ENCODE measurements around the gene INTU.

Gene INTU

GRCh38 chr4:127667116-127667515 lies 34.4 kb downstream of the INTU start:
- ChIA-PET CTCF (no interaction called here), POLR2A (no interaction called here)

GRCh38 chr4:127667772-127668171 lies 35.0 kb downstream of the INTU start:
- no peak overlapping the region for H3K4me3 ChIP-seq (ENCODE audit: control insufficient read depth in 1 of 7, extremely low read depth in 1 of 7, insufficient read depth in 4 of 7, low read depth in 2 of 7, low read length in 6 of 7)
- no peaks in the 10 kb centered on the region for H3K27me3 ChIP-seq (replicated peaks in 2 of 5; ENCODE audit: control insufficient read depth in 4 of 5, insufficient read depth in 5 of 5, low read length in 4 of 5)
- CTCF ChIA-PET = no interaction called here
- no peak for DNase-seq
- no CpG with 5 or more reads among the region's 2 CpGs for WGBS (ENCODE audit: insufficient coverage)
- no peaks in the 10 kb centered on the region for H3K4me1 ChIP-seq (ENCODE audit: control extremely low read depth in 1 of 4, control insufficient read depth in 4 of 4, insufficient read depth in 4 of 4, low read length in 3 of 4)
- H3K27ac ChIP-seq (ENCODE audit: insufficient read depth in 1 of 2, low read depth in 1 of 2, low read length in 2 of 2, poor library complexity in 1 of 2, severe bottlenecking in 2 of 2) = no peak overlapping the region
- POLR2A ChIA-PET = no interaction called here
- no peaks in the 10 kb centered on the region for H3K9me3 ChIP-seq (ENCODE audit: control extremely low read depth in 1 of 5, control insufficient read depth in 4 of 5, insufficient read depth in 2 of 5, low read depth in 1 of 5, low read length in 4 of 5)
- H3K36me3 ChIP-seq (ENCODE audit: control insufficient read depth in 4 of 4, insufficient read depth in 4 of 4, low read length in 3 of 4) = peaks cover 0 to 7% (median 3%) of the 10 kb centered on the region in 4 experiments

More at GRCh38 chr4:127667116-127667515, 34.4 kb downstream of the INTU start:
- no peaks in the 10 kb centered on the region for H3K4me1 ChIP-seq (ENCODE audit: control extremely low read depth in 1 of 4, control insufficient read depth in 4 of 4, insufficient read depth in 4 of 4, low read length in 3 of 4)
- no peak overlapping the region for H3K4me3 ChIP-seq (ENCODE audit: control insufficient read depth in 1 of 7, extremely low read depth in 1 of 7, insufficient read depth in 4 of 7, low read depth in 2 of 7, low read length in 6 of 7)
- no peaks in the 10 kb centered on the region for H3K27me3 ChIP-seq (replicated peaks in 2 of 5; ENCODE audit: control insufficient read depth in 4 of 5, insufficient read depth in 5 of 5, low read length in 4 of 5)
- peaks cover 0 to 7% (median 4%) of the 10 kb centered on the region in 4 experiments for H3K36me3 ChIP-seq (ENCODE audit: control insufficient read depth in 4 of 4, insufficient read depth in 4 of 4, low read length in 3 of 4)
- no peaks in the 10 kb centered on the region for H3K9me3 ChIP-seq (ENCODE audit: control extremely low read depth in 1 of 5, control insufficient read depth in 4 of 5, insufficient read depth in 2 of 5, low read depth in 1 of 5, low read length in 4 of 5)
- DNase-seq = no peak
- WGBS (ENCODE audit: insufficient coverage) = 100% methylated on average over 2 of the region's 2 CpGs
- H3K27ac ChIP-seq (ENCODE audit: insufficient read depth in 1 of 2, low read depth in 1 of 2, low read length in 2 of 2, poor library complexity in 1 of 2, severe bottlenecking in 2 of 2) = no peak overlapping the region

DNA sequence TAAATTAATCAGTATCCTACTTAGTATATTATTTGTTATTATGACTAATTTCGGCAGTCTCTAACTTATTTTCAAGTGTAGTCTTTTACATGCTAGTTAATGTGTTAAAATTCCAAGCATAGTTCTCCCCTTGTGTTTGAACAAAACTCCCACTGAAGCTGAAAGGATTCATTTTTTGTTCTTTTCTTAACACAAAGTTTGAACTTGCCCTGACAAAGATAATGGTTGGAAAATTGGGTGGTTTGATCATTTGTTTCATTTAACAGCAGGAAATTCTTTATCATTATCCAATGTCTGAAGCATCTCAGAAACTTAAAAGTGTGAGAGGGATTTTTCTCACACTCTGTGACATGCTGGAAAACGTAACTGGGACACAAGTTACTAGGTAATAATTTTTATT lies 36.0 kb downstream of the INTU start:
- no peak for DNase-seq
- Histone ChIP-seq H3K9me3 (ENCODE audit: control extremely low read depth in 1 of 5, control insufficient read depth in 4 of 5, insufficient read depth in 2 of 5, low read depth in 1 of 5, low read length in 4 of 5) (no peaks in the 10 kb centered on the region), H3K4me3 (ENCODE audit: control insufficient read depth in 1 of 7, extremely low read depth in 1 of 7, insufficient read depth in 4 of 7, low read depth in 2 of 7, low read length in 6 of 7) (no peak overlapping the region), H3K4me1 (ENCODE audit: control extremely low read depth in 1 of 4, control insufficient read depth in 4 of 4, insufficient read depth in 4 of 4, low read length in 3 of 4) (no peaks in the 10 kb centered on the region), H3K27me3 (replicated peaks in 2 of 5; ENCODE audit: control insufficient read depth in 4 of 5, insufficient read depth in 5 of 5, low read length in 4 of 5) (no peaks in the 10 kb centered on the region), H3K36me3 (ENCODE audit: control insufficient read depth in 4 of 4, insufficient read depth in 4 of 4, low read length in 3 of 4) (peaks cover 0 to 5% (median 2%) of the 10 kb centered on the region in 4 experiments), H3K27ac (ENCODE audit: insufficient read depth in 1 of 2, low read depth in 1 of 2, low read length in 2 of 2, poor library complexity in 1 of 2, severe bottlenecking in 2 of 2) (no peak overlapping the region)
- ChIA-PET POLR2A (no interaction called here), CTCF (interaction anchor here (0.8 kb wide), 1 partner anchor 64 kb away, joined by 3 read pairs; no protein-coding TSS in a partner anchor)
- WGBS (ENCODE audit: insufficient coverage) = no CpG with 5 or more reads among the region's 2 CpGs

- Histone ChIP-seq H3K27ac (ENCODE audit: insufficient read depth in 1 of 2, low read depth in 1 of 2, low read length in 2 of 2, poor library complexity in 1 of 2, severe bottlenecking in 2 of 2) (no peak overlapping the region), H3K9me3 (ENCODE audit: control extremely low read depth in 1 of 5, control insufficient read depth in 4 of 5, insufficient read depth in 2 of 5, low read depth in 1 of 5, low read length in 4 of 5) (no peaks in the 10 kb centered on the region), H3K27me3 (replicated peaks in 2 of 5; ENCODE audit: control insufficient read depth in 4 of 5, insufficient read depth in 5 of 5, low read length in 4 of 5) (no peaks in the 10 kb centered on the region), H3K36me3 (ENCODE audit: control insufficient read depth in 4 of 4, insufficient read depth in 4 of 4, low read length in 3 of 4) (peaks cover 0 to 5% (median 2%) of the 10 kb centered on the region in 4 experiments), H3K4me1 (ENCODE audit: control extremely low read depth in 1 of 4, control insufficient read depth in 4 of 4, insufficient read depth in 4 of 4, low read length in 3 of 4) (no peaks in the 10 kb centered on the region), H3K4me3 (ENCODE audit: control insufficient read depth in 1 of 7, extremely low read depth in 1 of 7, insufficient read depth in 4 of 7, low read depth in 2 of 7, low read length in 6 of 7) (no peak overlapping the region)
- ChIA-PET CTCF (interaction anchor here (0.8 kb wide), 1 partner anchor 63 kb away, joined by 3 read pairs; no protein-coding TSS in a partner anchor), POLR2A (no interaction called here)
- no peak for DNase-seq
- no CpG with 5 or more reads among the region's 1 CpG for WGBS (ENCODE audit: insufficient coverage)
Measured at GRCh38 chr4:127669691-127670090, 36.9 kb downstream of the INTU start.

DNA sequence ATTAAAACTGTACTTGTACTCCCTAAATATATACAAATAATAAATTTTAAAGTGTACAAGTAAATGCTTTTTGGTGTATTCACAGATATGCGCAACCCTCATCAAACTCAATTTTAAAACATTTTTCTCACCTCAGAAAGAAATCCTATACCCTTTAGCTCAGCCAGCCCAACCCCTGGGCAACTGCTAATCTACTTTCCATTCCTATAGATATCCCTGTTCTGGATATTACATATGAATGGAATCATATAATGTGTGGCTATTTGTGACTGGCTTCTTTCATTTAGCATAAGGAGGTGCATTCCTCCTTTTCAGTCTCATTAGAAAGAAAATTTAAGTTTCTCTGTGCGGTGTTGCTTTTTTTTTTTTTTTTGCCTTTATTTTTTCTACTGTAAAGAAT lies 39.4 kb downstream of the INTU start:
- Histone ChIP-seq H3K9me3 (ENCODE audit: control extremely low read depth in 1 of 5, control insufficient read depth in 4 of 5, insufficient read depth in 2 of 5, low read depth in 1 of 5, low read length in 4 of 5) (peaks cover 0 to 6% (median 0%) of the 10 kb centered on the region in 5 experiments), H3K27me3 (replicated peaks in 2 of 5; ENCODE audit: control insufficient read depth in 4 of 5, insufficient read depth in 5 of 5, low read length in 4 of 5) (no peaks in the 10 kb centered on the region), H3K27ac (ENCODE audit: insufficient read depth in 1 of 2, low read depth in 1 of 2, low read length in 2 of 2, poor library complexity in 1 of 2, severe bottlenecking in 2 of 2) (no peak overlapping the region), H3K36me3 (ENCODE audit: control insufficient read depth in 4 of 4, insufficient read depth in 4 of 4, low read length in 3 of 4) (peaks cover 0 to 13% (median 5%) of the 10 kb centered on the region in 4 experiments), H3K4me3 (ENCODE audit: control insufficient read depth in 1 of 7, extremely low read depth in 1 of 7, insufficient read depth in 4 of 7, low read depth in 2 of 7, low read length in 6 of 7) (no peak overlapping the region), H3K4me1 (ENCODE audit: control extremely low read depth in 1 of 4, control insufficient read depth in 4 of 4, insufficient read depth in 4 of 4, low read length in 3 of 4) (no peaks in the 10 kb centered on the region)
- ChIA-PET POLR2A (interaction anchor here (0.5 kb wide), 1 partner anchor 926 kb away, joined by 3 read pairs; no protein-coding TSS in a partner anchor), CTCF (no interaction called here)
- no peak for DNase-seq
- 100% methylated on average over 1 of the region's 2 CpGs for WGBS (ENCODE audit: insufficient coverage)

GRCh38 chr4:127685292-127685691 lies 52.5 kb downstream of the INTU start:
- H3K4me1 ChIP-seq (ENCODE audit: control extremely low read depth in 1 of 4, control insufficient read depth in 4 of 4, insufficient read depth in 4 of 4, low read length in 3 of 4) = no peaks in the 10 kb centered on the region
- no peaks in the 10 kb centered on the region for H3K9me3 ChIP-seq (ENCODE audit: control extremely low read depth in 1 of 5, control insufficient read depth in 4 of 5, insufficient read depth in 2 of 5, low read depth in 1 of 5, low read length in 4 of 5)
- no peaks in the 10 kb centered on the region for H3K27me3 ChIP-seq (replicated peaks in 2 of 5; ENCODE audit: control insufficient read depth in 4 of 5, insufficient read depth in 5 of 5, low read length in 4 of 5)
- no peak for DNase-seq
- H3K36me3 ChIP-seq (ENCODE audit: control insufficient read depth in 4 of 4, insufficient read depth in 4 of 4, low read length in 3 of 4) = peaks cover 0 to 3% (median 0%) of the 10 kb centered on the region in 4 experiments
- ChIA-PET CTCF (no interaction called here), POLR2A (no interaction called here)
- no peak overlapping the region for H3K27ac ChIP-seq (ENCODE audit: insufficient read depth in 1 of 2, low read depth in 1 of 2, low read length in 2 of 2, poor library complexity in 1 of 2, severe bottlenecking in 2 of 2)
- H3K4me3 ChIP-seq (ENCODE audit: control insufficient read depth in 1 of 7, extremely low read depth in 1 of 7, insufficient read depth in 4 of 7, low read depth in 2 of 7, low read length in 6 of 7) = no peak overlapping the region

DNA sequence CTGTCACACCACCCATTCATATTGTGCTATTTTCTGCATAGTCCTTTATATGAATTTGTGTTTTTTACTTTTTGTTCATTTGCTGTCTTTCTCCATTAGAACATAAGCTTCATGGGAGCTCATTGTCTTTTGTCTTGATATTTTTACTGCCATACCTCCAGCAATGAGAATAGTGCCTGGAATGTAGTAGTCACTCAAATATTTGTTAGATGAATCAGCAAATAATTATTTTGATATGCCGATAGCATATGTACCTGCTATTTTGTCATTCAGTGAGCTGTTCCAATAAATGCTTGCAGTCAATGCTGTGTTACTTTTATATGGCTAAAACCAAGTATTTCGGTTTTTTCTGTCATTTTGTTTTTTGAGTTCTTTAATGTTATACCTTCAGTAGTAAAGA lies 53.9 kb downstream of the INTU start:
- no peaks in the 10 kb centered on the region for H3K4me1 ChIP-seq (ENCODE audit: control extremely low read depth in 1 of 4, control insufficient read depth in 4 of 4, insufficient read depth in 4 of 4, low read length in 3 of 4)
- 100% methylated on average over 1 of the region's 2 CpGs for WGBS (ENCODE audit: insufficient coverage)
- H3K27ac ChIP-seq (ENCODE audit: insufficient read depth in 1 of 2, low read depth in 1 of 2, low read length in 2 of 2, poor library complexity in 1 of 2, severe bottlenecking in 2 of 2) = no peak overlapping the region
- ChIA-PET CTCF (interaction anchor here (1.2 kb wide), 1 partner anchor 20 kb away, joined by 3 read pairs; no protein-coding TSS in a partner anchor), POLR2A (no interaction called here)
- no peaks in the 10 kb centered on the region for H3K9me3 ChIP-seq (ENCODE audit: control extremely low read depth in 1 of 5, control insufficient read depth in 4 of 5, insufficient read depth in 2 of 5, low read depth in 1 of 5, low read length in 4 of 5)
- H3K36me3 ChIP-seq (ENCODE audit: control insufficient read depth in 4 of 4, insufficient read depth in 4 of 4, low read length in 3 of 4) = peaks cover 0 to 7% (median 1%) of the 10 kb centered on the region in 4 experiments
- no peaks in the 10 kb centered on the region for H3K27me3 ChIP-seq (replicated peaks in 2 of 5; ENCODE audit: control insufficient read depth in 4 of 5, insufficient read depth in 5 of 5, low read length in 4 of 5)
- DNase-seq = no peak
- H3K4me3 ChIP-seq (ENCODE audit: control insufficient read depth in 1 of 7, extremely low read depth in 1 of 7, insufficient read depth in 4 of 7, low read depth in 2 of 7, low read length in 6 of 7) = no peak overlapping the region

All from common myeloid progenitor, CD34-positive (primary cell).